Mammary epithelial cell (primary cell): ENCODE measurements around the gene NCL.

Experiments
- EZH2 ChIP-seq: IDR thresholded peaks from 2 replicates; pipeline ENCODE4 v1.6.1; 2012; ENCODE audit warnings: low read length, inconsistent platforms, borderline replicate concordance
- TF ChIP-seq, protein P1 (sequence below), 2 donors: IDR thresholded peaks in 1 of 2; conservative IDR thresholded peaks in 1 of 2; 2 replicates each; pipeline ENCODE4 v1.5.1; 2011 to 2012; ENCODE audit warnings: inconsistent platforms in 2 of 2, low read length in 2 of 2, mild to moderate bottlenecking in 2 of 2, control low read depth in 1 of 2, low read depth in 1 of 2; ENCODE audit not compliant: insufficient read depth in 1 of 2; ENCODE audit errors: extremely low read depth in 1 of 2

- TF ChIP-seq, protein P1, sequence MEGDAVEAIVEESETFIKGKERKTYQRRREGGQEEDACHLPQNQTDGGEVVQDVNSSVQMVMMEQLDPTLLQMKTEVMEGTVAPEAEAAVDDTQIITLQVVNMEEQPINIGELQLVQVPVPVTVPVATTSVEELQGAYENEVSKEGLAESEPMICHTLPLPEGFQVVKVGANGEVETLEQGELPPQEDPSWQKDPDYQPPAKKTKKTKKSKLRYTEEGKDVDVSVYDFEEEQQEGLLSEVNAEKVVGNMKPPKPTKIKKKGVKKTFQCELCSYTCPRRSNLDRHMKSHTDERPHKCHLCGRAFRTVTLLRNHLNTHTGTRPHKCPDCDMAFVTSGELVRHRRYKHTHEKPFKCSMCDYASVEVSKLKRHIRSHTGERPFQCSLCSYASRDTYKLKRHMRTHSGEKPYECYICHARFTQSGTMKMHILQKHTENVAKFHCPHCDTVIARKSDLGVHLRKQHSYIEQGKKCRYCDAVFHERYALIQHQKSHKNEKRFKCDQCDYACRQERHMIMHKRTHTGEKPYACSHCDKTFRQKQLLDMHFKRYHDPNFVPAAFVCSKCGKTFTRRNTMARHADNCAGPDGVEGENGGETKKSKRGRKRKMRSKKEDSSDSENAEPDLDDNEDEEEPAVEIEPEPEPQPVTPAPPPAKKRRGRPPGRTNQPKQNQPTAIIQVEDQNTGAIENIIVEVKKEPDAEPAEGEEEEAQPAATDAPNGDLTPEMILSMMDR (conservative IDR thresholded peaks at IDR 0.05 in 1 of 2, IDR thresholded peaks at IDR 0.05 in 1 of 2; ENCODE audit: extremely low read depth in 1 of 2, insufficient read depth in 1 of 2, low read depth in 1 of 2, low read length in 2 of 2), result no peak
- no peak for TF ChIP-seq EZH2
Measured at GRCh38 chr2:231462729-231463465, 1.4 kb downstream of the NCL start.
